Uterus (tissue), 2 donors: ENCODE results near the gene CNDP2.

Experiments used
- POLR2A ChIP-seq, 2 donors: fragments of 450-650 bp; IDR thresholded peaks; one replicate each; pipeline ENCODE4 v1.6.1; 2016; ENCODE audit warnings: antibody characterized with exemption in 2 of 2, mild to moderate bottlenecking in 1 of 2, moderate library complexity in 1 of 2
- TF ChIP-seq, protein P1 (sequence below), 4 experiments: fragments of 200-600 bp in 2 of 4; fragments of 450-650 bp in 2 of 4; sonication (generic) in 2 of 4; IDR thresholded peaks; one replicate each; pipeline ENCODE4 v1.5.1; 2016 to 2019; ENCODE audit warnings: antibody characterized with exemption in 4 of 4, mild to moderate bottlenecking in 2 of 4, moderate library complexity in 1 of 4

DNA sequence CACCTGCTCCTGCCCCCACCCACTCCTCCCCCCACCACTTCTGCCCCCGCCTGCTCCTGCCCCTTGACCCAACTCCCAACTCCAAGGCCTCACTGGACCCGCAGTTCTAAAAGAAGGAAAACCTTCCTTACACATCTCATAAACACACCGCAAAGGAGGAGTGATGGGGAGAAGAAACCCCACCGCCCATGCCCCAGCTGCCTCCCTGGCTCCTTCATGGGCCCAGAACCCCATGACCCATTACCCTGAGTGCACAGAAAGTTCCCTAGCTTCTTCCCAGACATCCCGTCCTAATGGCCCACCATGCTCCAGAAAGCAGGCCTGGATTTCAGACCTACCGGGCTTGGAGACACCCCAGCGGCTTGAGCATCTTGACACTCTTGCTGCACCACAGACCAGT, 17.8 kb upstream of the CNDP2 start:
- TF ChIP-seq, protein P1, sequence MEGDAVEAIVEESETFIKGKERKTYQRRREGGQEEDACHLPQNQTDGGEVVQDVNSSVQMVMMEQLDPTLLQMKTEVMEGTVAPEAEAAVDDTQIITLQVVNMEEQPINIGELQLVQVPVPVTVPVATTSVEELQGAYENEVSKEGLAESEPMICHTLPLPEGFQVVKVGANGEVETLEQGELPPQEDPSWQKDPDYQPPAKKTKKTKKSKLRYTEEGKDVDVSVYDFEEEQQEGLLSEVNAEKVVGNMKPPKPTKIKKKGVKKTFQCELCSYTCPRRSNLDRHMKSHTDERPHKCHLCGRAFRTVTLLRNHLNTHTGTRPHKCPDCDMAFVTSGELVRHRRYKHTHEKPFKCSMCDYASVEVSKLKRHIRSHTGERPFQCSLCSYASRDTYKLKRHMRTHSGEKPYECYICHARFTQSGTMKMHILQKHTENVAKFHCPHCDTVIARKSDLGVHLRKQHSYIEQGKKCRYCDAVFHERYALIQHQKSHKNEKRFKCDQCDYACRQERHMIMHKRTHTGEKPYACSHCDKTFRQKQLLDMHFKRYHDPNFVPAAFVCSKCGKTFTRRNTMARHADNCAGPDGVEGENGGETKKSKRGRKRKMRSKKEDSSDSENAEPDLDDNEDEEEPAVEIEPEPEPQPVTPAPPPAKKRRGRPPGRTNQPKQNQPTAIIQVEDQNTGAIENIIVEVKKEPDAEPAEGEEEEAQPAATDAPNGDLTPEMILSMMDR (IDR thresholded peaks at IDR 0.05) = no peak
- no peak for TF ChIP-seq POLR2A (IDR thresholded peaks at IDR 0.05)
